DOHH2 (cell line): ENCODE data around the gene PRRX1.

Experiments used
- H3F3A ChIP-seq: fragments of 200-600 bp; sonication (generic), shearing (Covaris generic); 2 replicates; pipeline ENCODE4 v1.6.0; 2016; ENCODE audit warnings: antibody characterized with exemption, mild to moderate bottlenecking; ENCODE audit not compliant: control insufficient read depth, insufficient read depth
- H3K27ac ChIP-seq: fragments of 200-600 bp; sonication (generic); 2 replicates; pipeline ENCODE4 v1.5.1; 2014; ENCODE audit warnings: low read depth, mild to moderate bottlenecking, low read length, moderate library complexity
- H3K27me3 ChIP-seq: fragments of 200-600 bp; sonication (generic); 2 replicates; pipeline ENCODE4 v1.6.1; 2014; ENCODE audit warnings: mild to moderate bottlenecking, low read length, mixed read lengths; ENCODE audit not compliant: control insufficient read depth
- H3K36me3 ChIP-seq: fragments of 200-600 bp; sonication (generic); 2 replicates; pipeline ENCODE4 v1.6.1; 2014; ENCODE audit warnings: mild to moderate bottlenecking, low read length, moderate library complexity, mixed read lengths; ENCODE audit not compliant: control insufficient read depth
- H3K4me1 ChIP-seq: fragments of 200-600 bp; sonication (generic); 2 replicates; pipeline ENCODE4 v1.6.1; 2014; ENCODE audit warnings: mild to moderate bottlenecking, low read length, mixed read lengths; ENCODE audit not compliant: control insufficient read depth
- H3K4me2 ChIP-seq: fragments of 200-600 bp; sonication (generic); 2 replicates; pipeline ENCODE4 v1.6.0; 2014; ENCODE audit warnings: mild to moderate bottlenecking, low read length, moderate library complexity
- H3K4me3 ChIP-seq: fragments of 200-600 bp; sonication (generic); 2 replicates; pipeline ENCODE4 v1.5.1; 2014; ENCODE audit warnings: mild to moderate bottlenecking, low read length, mixed read lengths
- H3K79me2 ChIP-seq: fragments of 200-600 bp; sonication (generic); 2 replicates; pipeline ENCODE4 v1.6.1; 2014; ENCODE audit warnings: mild to moderate bottlenecking, low read length, mixed read lengths; ENCODE audit not compliant: control insufficient read depth
- H3K9me2 ChIP-seq: fragments of 200-600 bp; sonication (generic); replicated peaks from 2 replicates; pipeline ENCODE4 v1.6.1; 2014; ENCODE audit warnings: mild to moderate bottlenecking, low read length, mixed read lengths; ENCODE audit not compliant: control insufficient read depth
- H3K9me3 ChIP-seq: fragments of 200-600 bp; sonication (generic); 2 replicates; pipeline ENCODE4 v1.6.1; 2014; ENCODE audit warnings: antibody characterized with exemption, low read length, mixed read lengths; ENCODE audit not compliant: control insufficient read depth, insufficient read depth
- H4K20me1 ChIP-seq: fragments of 200-600 bp; sonication (generic); 2 replicates; pipeline ENCODE4 v1.6.0; 2014; ENCODE audit warnings: low read depth, mild to moderate bottlenecking, antibody characterized with exemption, low read length, moderate library complexity; ENCODE audit not compliant: control insufficient read depth, insufficient read depth
- EZH2phosphoT487 ChIP-seq: fragments of 200-600 bp; sonication (generic); IDR thresholded peaks from 2 replicates; pipeline ENCODE4 v1.6.1; 2017; ENCODE audit warnings: borderline replicate concordance, mild to moderate bottlenecking, antibody characterized with exemption, low read length, moderate library complexity, mixed read lengths
- TF ChIP-seq, protein P1 (sequence below): fragments of 200-600 bp; sonication (generic); IDR thresholded peaks from one replicate; pipeline ENCODE4 v1.5.1; 2014; ENCODE audit warnings: antibody characterized with exemption, mild to moderate bottlenecking, low read depth, low read length; ENCODE audit not compliant: poor library complexity, severe bottlenecking

The PRRX1 gene

DNA sequence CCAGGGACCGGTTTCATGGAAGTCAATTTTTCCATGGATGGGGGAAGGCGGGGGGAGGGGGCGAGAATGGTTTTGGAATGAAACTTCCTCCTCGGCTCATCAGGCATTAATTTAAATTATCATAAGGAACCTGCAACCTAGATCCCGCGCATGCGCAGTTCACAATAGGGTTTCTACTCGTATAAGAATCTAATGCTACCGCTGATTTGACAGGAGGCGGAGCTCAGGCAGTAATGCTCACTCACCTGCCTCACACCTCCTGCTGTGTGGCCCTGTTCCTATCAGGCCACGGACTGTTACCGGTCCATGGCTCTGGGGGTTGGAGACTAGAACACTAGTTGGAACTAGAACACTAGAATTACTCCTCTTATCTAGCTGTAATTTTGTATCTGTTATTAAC lies 38.0 kb downstream of the PRRX1 start:
- Histone ChIP-seq H3K9me3 (no peaks in the 10 kb centered on the region), H3K4me2 (no peak overlapping the region), H3K27ac (no peak overlapping the region), H3K4me3 (no peak overlapping the region), H3K27me3 (no peaks in the 10 kb centered on the region), H3F3A (no peaks in the 10 kb centered on the region), H3K79me2 (no peaks in the 10 kb centered on the region), H3K4me1 (no peaks in the 10 kb centered on the region), H4K20me1 (no peaks in the 10 kb centered on the region), H3K9me2 (no peaks in the 10 kb centered on the region), H3K36me3 (no peaks in the 10 kb centered on the region)
- TF ChIP-seq EZH2phosphoT487, result no peak
- TF ChIP-seq, protein P1, sequence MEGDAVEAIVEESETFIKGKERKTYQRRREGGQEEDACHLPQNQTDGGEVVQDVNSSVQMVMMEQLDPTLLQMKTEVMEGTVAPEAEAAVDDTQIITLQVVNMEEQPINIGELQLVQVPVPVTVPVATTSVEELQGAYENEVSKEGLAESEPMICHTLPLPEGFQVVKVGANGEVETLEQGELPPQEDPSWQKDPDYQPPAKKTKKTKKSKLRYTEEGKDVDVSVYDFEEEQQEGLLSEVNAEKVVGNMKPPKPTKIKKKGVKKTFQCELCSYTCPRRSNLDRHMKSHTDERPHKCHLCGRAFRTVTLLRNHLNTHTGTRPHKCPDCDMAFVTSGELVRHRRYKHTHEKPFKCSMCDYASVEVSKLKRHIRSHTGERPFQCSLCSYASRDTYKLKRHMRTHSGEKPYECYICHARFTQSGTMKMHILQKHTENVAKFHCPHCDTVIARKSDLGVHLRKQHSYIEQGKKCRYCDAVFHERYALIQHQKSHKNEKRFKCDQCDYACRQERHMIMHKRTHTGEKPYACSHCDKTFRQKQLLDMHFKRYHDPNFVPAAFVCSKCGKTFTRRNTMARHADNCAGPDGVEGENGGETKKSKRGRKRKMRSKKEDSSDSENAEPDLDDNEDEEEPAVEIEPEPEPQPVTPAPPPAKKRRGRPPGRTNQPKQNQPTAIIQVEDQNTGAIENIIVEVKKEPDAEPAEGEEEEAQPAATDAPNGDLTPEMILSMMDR, result no peak

DNA sequence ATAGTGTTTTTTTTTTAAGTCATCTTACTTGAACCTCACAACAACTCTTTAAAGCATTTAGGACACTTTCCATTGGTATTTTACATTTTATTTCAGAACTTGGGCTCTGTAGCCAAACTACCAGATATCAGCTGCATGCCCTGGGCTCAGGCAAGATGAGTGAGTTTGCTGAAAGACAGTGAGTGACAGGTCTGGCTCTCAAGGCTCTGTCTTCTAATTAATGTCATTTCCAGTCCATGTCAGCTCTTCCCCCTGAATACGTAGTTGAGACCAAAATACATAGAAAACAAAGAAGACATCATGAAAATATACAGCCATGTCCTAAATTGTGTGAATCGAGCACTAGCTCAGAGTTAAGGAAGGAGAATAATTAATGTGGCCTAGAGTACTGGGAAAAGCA lies 39.7 kb downstream of the PRRX1 start:
- no peaks in the 10 kb centered on the region for H3K4me1 ChIP-seq
- no peak for TF ChIP-seq EZH2phosphoT487
- TF ChIP-seq, protein P1, result no peak
- H3K27ac ChIP-seq, result no peak overlapping the region
- no peaks in the 10 kb centered on the region for H3K36me3 ChIP-seq
- no peaks in the 10 kb centered on the region for H3K9me3 ChIP-seq
- no peak overlapping the region for H3K4me2 ChIP-seq
- no peaks in the 10 kb centered on the region for H3K79me2 ChIP-seq
- H3K4me3 ChIP-seq, result no peak overlapping the region
- H4K20me1 ChIP-seq, result no peaks in the 10 kb centered on the region
- H3K27me3 ChIP-seq, result no peaks in the 10 kb centered on the region
- H3F3A ChIP-seq, result no peaks in the 10 kb centered on the region
- no peaks in the 10 kb centered on the region for H3K9me2 ChIP-seq

DNA sequence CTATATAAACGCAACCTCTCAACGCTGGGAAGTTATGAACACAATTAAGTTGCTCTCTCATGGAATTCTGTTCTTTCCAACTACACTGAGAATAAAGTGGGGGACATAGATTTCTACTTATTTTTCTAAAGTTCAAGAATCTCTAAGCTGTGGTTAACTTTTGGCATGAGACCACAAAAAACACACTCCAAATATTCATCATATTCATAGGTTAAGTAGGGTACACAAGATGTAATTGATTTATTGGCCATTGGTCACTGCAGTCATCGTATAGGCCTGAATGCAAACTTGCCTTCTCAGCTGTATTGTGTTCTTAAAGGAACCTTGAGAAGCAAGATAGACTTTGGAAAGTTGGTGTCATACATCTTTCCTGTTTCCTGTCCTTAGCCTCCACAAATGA lies 40.3 kb downstream of the PRRX1 start:
- TF ChIP-seq, protein P1, result no peak
- TF ChIP-seq EZH2phosphoT487, result no peak
- no peaks in the 10 kb centered on the region for H3K9me2 ChIP-seq
- H3K4me2 ChIP-seq, result no peak overlapping the region
- no peaks in the 10 kb centered on the region for H4K20me1 ChIP-seq
- H3F3A ChIP-seq, result no peaks in the 10 kb centered on the region
- H3K4me1 ChIP-seq, result no peaks in the 10 kb centered on the region
- H3K27me3 ChIP-seq, result no peaks in the 10 kb centered on the region
- no peaks in the 10 kb centered on the region for H3K79me2 ChIP-seq
- no peaks in the 10 kb centered on the region for H3K36me3 ChIP-seq
- no peak overlapping the region for H3K4me3 ChIP-seq
- no peaks in the 10 kb centered on the region for H3K9me3 ChIP-seq
- no peak overlapping the region for H3K27ac ChIP-seq

DNA sequence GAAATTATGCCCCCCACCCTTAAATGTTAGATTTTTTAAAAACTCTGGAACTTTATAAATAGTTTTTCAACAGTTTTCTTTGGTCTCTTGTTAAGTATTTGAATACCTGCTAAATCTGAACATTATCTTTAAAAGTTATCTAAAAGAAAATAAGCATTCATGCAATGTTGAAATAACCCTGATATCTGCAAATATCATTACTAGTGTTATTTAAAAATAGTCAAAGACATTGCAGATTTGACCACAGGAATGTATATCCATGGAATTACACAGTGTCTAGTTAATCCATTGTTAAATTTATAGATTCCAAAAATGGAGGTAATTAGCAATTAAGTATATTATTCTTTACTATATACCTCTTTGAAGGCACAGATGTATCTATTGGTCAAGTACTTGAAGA lies 42.0 kb downstream of the PRRX1 start:
- H3K79me2 ChIP-seq, result no peaks in the 10 kb centered on the region
- no peaks in the 10 kb centered on the region for H3K4me1 ChIP-seq
- H3K36me3 ChIP-seq, result no peaks in the 10 kb centered on the region
- no peaks in the 10 kb centered on the region for H3K9me2 ChIP-seq
- H3K4me2 ChIP-seq, result no peak overlapping the region
- H3K27me3 ChIP-seq, result no peaks in the 10 kb centered on the region
- H4K20me1 ChIP-seq, result no peaks in the 10 kb centered on the region
- H3F3A ChIP-seq, result no peaks in the 10 kb centered on the region
- TF ChIP-seq EZH2phosphoT487, result no peak
- TF ChIP-seq, protein P1, result no peak
- no peak overlapping the region for H3K4me3 ChIP-seq
- H3K9me3 ChIP-seq, result no peaks in the 10 kb centered on the region
- no peak overlapping the region for H3K27ac ChIP-seq
